Fibroblast of skin of scalp (primary cell): Measurements from ENCODE around the gene DLG2.
"Not testable (repeated sequence)": the region's sequence is repeated elsewhere in the genome, so short reads cannot be mapped to it uniquely, and the experiment has no call there.

Experiments
- DNase-seq: peaks from one replicate; pipeline ENCODE4 v3.0.0-alpha.2; 2013

The DLG2 gene

GRCh38 chr11:85195934-85196333, 431.2 kb downstream of the DLG2 start:
- no peak for DNase-seq

- DNase-seq: peak; percentile 7
Observed at GRCh38 chr11:85187992-85188391, 439.2 kb downstream of the DLG2 start.

DNA sequence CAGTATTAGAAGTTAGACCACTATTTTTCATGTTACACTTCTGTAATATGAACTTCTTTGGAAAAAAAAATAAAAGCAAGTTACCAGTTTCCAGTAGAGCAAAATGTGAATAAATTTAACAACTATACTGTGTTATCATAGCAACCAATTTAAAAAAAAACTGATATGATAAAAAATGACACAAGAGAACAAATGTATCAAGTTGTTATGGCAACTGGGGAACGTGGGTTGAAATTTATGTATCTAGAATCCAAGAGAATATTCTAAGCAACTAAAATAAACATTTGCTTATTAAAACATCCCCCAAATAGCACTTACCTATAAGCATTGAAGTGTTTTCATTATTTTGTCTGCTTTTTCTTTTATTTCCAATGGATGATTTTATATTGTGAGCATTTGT, 442.4 kb downstream of the DLG2 start:
- no peak for DNase-seq

GRCh38 chr11:85182441-85183387, 444.4 kb downstream of the DLG2 start:
- DNase-seq: peak; percentile 37

GRCh38 chr11:85180528-85180927, 446.6 kb downstream of the DLG2 start:
- DNase-seq: no peak

- peak; percentile 14 for DNase-seq
Observed at GRCh38 chr11:85171648-85172257, 455.4 kb downstream of the DLG2 start.

- DNase-seq: peak; percentile 8
Observed at GRCh38 chr11:85170184-85170583, 457.0 kb downstream of the DLG2 start.

DNA sequence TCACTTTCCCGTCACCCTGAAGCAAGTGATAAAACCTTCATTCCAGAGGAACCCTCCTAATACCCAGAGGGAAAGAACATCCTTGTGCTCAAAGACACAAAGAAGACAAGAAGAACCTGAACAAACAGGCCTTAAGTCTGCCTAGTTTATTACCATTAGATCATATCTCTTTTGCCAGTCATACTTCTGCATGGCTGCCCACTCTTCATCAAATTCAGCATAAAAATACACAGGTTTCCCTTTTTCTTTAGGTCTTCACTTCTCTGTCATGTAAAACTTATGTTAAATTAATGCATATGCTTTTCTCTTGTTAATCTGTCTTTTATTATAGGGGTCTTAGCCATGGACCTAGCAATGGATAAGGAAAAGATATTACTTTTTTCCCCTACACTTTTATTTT, 459.7 kb downstream of the DLG2 start:
- no peak for DNase-seq

GRCh38 chr11:85167038-85167437, 460.1 kb downstream of the DLG2 start:
- no peak for DNase-seq

DNA sequence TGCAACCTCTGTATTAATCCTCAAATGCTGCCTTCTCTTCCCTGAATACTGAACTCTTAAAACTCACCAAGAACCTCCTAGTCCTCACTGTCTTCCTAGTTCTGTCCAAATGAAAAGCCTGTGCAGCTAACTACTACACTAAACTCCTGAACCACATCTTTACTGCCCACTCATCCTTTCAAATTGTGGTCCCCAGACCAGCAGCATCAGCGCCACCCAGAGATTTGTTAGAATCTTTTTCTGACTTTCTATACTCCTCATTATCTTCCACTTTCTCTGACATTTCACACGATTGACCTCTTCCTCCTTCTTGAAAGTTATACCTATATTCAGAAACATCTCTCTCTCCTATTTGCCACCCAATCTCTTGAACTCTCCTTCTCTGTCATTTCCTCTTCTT, 461.3 kb downstream of the DLG2 start:
- no peak for DNase-seq

GRCh38 chr11:85164743-85165142, 462.4 kb downstream of the DLG2 start:
- DNase-seq: no peak

DNA sequence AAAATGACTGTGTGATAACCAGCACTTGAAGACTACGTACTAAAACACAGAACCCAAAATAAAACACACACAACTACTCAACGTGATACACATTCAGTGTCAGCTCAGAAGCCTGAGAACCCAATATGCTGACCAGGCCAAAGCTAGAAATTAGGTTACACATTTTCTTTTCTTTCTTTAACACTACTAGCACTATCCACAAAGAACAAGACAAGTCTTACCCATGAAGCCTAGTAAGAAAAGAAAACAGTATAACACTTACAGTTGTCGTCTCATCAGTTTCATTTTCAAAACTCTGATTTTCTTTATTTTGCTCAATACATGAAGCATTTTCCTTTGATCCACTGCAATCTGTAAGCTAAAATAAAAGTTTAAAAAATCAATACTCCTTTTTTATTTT, 472.9 kb downstream of the DLG2 start:
- DNase-seq: no peak

- no peak for DNase-seq
Observed at GRCh38 chr11:85137597-85137996, 489.5 kb downstream of the DLG2 start.

- no peak for DNase-seq
Observed at GRCh38 chr11:85133636-85134035, 493.5 kb downstream of the DLG2 start.

DNA sequence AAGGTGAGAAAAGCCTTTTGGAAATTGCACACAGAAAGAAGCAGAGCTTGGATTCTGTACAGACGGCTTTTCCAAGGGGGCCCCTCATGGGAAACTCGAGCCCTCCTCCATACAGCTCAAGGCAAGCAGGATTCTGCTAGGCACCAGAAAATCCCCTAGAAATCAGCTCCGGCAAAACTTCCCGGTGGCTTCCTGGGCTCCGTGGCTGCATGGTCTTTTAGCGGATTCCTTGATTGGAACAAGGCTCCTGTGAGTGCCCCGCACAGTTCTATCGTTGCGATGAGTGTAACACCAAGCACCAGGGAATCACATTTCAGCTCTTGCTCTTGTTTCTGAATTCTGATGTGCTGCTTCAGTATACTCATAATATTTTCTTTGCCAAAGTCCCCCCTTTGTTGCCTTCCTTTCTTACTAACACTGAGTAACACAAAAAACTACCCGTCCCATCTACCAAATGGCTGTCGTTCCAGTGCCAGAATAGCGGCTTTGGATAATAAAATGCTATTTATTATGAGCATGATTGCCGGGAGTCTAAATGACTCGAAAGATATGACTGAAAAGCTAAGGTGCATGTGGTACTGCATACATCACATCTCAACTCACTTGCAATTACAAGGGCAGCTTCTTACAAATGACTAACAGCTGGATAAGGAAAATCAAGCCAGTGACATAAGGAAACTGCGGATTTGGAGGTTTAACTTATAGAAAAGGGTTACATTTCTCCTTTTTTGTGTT, 494.1 kb downstream of the DLG2 start:
- no peak for DNase-seq

DNA sequence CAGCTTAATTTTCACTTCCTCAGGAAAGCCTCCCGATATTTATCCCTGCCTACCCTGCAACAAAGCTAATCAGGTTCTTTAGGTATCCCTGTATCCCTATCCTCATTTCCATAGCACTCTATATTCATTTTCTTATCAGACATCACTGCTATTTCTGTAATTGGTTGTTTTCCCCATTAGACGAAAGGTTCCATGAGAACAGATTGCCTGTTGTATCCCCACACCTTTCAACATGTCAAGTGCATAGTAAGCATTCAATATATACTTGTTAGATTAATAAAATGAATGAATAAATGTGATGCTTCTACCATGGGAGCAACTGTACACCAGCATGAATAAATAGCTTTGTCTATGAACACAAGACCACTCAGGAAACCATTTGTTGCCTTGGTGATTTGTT, 499.8 kb downstream of the DLG2 start:
- no peak for DNase-seq

DNA sequence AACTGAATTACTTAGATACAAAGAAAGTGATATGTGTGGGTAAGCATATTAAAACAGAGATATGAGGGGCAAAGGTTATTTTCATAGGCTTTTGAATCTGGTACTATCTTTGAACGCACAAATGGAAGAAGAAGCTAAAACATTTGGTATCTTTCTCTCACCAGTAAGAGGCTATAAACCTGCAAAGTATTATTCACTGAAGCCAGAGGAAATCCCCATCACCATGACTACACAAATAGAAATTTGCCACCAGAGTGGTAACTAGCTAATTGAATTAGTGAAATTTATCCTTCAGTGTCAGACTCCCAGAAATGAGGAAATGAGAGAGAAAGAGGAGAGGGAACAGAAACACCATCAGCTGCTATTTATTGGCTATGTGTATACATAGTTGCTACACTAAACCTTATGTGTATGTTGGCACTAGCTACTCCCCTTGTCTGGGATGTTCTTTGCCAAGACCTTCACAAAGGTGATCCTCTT, 503.4 kb downstream of the DLG2 start:
- no peak for DNase-seq

- DNase-seq: peak; percentile 7
Observed at GRCh38 chr11:85118151-85118550, 509.0 kb downstream of the DLG2 start.

DNA sequence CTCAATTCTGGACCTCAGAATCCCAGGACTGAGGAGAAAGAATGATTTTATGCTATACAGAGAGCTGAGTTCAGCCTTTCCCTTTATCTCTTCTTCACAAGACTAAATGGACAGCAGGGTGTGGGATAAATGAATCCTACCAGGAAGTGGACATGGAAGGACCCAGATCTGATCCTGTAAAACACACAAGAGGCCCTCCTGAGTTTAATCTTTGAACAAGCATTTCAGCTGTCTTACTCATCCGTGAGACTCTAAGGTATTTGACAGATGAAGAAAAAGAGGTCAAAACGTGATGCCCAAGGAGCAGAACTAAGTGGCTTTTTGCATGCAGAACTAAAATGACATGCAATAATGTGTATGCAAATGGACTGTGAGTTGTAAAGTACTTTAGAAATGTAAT, 511.3 kb downstream of the DLG2 start:
- DNase-seq: no peak

DNA sequence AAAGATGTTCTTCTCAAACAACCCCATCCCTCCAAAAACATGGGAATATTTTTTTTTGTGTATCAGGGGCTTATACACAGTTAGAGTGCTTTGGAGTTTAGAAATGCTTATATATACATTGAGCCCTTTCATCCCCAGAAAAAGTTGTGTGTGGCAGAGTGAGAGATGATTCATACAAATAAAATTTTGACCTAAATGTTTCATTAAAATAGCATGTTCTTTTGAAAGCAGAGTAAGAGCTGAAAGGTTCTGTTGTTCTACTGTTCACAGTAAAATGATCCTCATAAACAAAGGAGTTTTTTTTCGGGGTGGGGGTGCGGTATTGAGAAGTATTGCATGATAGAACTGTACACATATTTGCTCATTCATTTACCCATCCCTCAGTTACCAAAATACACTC, 512.4 kb downstream of the DLG2 start:
- DNase-seq: peak; percentile 52

GRCh38 chr11:85110246-85110645, 516.9 kb downstream of the DLG2 start:
- not testable (repeated sequence) for DNase-seq

GRCh38 chr11:85109141-85109540, 518.0 kb downstream of the DLG2 start:
- DNase-seq: no peak

DNA sequence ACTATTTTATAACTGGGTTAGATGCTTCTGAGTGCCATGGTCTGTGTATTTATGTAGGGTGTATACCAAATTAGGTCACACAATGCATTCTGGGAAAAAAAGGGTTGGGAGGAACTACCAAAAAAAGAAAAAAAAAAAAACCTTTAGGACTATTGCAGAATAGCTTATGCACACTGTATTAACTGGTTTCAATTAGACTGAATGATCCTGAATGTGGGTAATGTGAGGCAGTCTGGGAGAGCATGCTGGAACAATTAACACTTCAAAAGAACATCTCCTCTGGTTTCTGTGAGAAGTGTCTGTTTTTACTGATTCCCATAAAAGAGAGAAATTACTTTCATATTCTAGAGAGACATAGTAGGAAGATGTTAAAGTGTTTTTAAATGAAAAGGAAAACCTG, 521.3 kb downstream of the DLG2 start:
- DNase-seq: no peak
